Stimulated activated CD4-positive, alpha-beta T cell treated with anti-CD3 and anti-CD28 coated beads, TNF-alpha, amount 100 ng/mL, for 1 hour (primary cell): ENCODE data around the gene TANK.
"Not testable (repeated sequence)": the region's sequence is repeated elsewhere in the genome, so short reads cannot be mapped to it uniquely, and the experiment has no call there.

Experiments used
- DNase-seq, 3 donors: peaks; one replicate each; pipeline ENCODE4 v3.0.0-alpha.2; 2020; ENCODE audit warnings: low read depth in 3 of 3, low spot score in 1 of 3

The TANK gene

GRCh38 chr2:161166538-161167409 lies 6.5 kb downstream of the TANK start:
- DNase-seq: peak in 1 of 3 donors; percentile 19

GRCh38 chr2:161169335-161169734 lies 9.1 kb downstream of the TANK start:
- DNase-seq: no peak

- no peak for DNase-seq
Measured at GRCh38 chr2:161170377-161170776, 10.1 kb downstream of the TANK start.

- no peak for DNase-seq
Measured at GRCh38 chr2:161170958-161171932, 11.0 kb downstream of the TANK start.

- no peak for DNase-seq
Measured at GRCh38 chr2:161172901-161173540, 12.8 kb downstream of the TANK start.

- no peak for DNase-seq
Measured at GRCh38 chr2:161173541-161174194, 13.4 kb downstream of the TANK start.

- no peak for DNase-seq
Measured at GRCh38 chr2:161177969-161178368, 17.7 kb downstream of the TANK start.

GRCh38 chr2:161178756-161179155 lies 18.5 kb downstream of the TANK start:
- DNase-seq: no peak

- no peak for DNase-seq
Measured at GRCh38 chr2:161190050-161190449, 29.8 kb downstream of the TANK start.

- not testable (repeated sequence) for DNase-seq
Measured at GRCh38 chr2:161195602-161196001, 35.4 kb downstream of the TANK start.

GRCh38 chr2:161199912-161200701 lies 39.9 kb downstream of the TANK start:
- no peak for DNase-seq

- no peak for DNase-seq
Measured at GRCh38 chr2:161204846-161205245, 44.6 kb downstream of the TANK start.

- DNase-seq: no peak
Measured at GRCh38 chr2:161206471-161207032, 46.3 kb downstream of the TANK start.

- no peak for DNase-seq
Measured at GRCh38 chr2:161207941-161208340, 47.7 kb downstream of the TANK start.

- DNase-seq: no peak
Measured at GRCh38 chr2:161208527-161209139, 48.4 kb downstream of the TANK start.

- DNase-seq: no peak
Measured at GRCh38 chr2:161209902-161210301, 49.7 kb downstream of the TANK start.

GRCh38 chr2:161217597-161218185 lies 57.5 kb downstream of the TANK start:
- no peak for DNase-seq

- no peak for DNase-seq
Measured at GRCh38 chr2:161219211-161219610, 59.0 kb downstream of the TANK start.
